ENCODE measurements around the gene DGCR6L.
"Not testable (repeated sequence)": the region's sequence is repeated elsewhere in the genome, so short reads cannot be mapped to it uniquely, and the experiment has no call there.

Gene DGCR6L

DNA sequence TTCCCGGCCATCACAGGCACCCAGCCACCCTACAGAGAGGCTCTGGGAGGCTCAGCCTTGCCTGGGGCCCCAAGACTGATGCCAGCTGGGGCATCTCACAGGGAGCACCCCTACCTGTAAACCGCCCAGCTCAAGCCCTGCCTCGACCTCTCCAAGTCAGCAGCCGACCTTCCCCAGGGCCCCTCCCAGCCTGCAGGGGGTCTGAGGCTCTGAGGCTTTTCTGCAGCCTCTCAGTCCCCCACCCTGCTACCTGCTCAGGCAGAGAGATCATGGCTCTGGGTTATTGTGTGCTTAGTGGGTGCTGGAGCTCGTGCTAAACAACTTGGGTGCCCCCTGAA is 28.6 kb downstream of the DGCR6L start:
- no peak for FAIRE-seq

DNA sequence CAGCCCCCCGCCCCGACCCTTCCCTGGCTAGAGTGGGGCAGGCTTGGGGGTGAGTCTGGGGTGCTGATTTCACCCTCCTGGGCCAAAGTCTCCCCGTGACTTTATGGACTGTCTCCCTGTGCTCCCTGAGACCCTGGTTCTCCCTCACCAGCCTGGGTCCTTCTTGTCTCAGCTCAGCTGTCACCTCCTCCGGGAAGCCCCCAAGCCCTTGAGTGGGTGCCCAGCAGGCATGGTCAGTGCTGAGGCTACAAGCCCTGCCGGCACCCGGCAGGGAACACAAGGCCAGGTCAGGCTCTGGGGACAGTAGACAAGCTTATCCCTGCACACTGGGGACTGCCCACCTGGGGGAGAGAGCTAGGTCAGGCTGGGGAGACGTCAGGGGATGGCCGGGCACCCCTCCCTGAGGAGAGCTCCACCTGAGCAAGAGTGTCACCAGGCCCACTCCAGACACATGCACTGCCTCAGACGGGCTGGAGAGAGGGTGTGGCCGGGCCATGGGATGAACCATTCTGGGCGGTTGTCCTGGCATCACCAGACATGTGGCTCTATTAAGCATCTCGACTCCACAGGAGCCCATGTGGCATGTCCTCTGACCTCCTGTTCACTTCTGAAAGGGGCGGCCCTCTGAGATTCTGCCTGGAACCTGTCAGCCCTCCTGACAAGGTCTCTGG is 29.1 kb downstream of the DGCR6L start:
- FAIRE-seq = no peak

DNA sequence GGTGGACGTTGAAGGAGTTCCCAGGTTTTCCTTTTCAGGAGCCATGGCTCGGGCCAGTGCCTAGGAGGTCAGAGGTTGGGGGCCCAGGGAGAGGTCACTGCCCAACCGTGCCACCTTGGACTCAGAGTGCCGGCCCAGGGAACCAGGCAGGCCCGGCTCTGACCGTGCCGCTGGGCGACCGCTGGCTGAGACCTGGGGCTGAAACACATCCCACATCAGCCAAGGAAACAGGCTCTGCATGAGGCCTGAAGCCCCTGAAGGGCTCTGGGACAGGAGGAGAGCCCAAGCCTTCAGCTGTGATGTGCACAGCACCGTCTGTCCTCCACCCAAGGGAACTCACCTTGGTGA is 29.8 kb downstream of the DGCR6L start:
- no peak for FAIRE-seq

DNA sequence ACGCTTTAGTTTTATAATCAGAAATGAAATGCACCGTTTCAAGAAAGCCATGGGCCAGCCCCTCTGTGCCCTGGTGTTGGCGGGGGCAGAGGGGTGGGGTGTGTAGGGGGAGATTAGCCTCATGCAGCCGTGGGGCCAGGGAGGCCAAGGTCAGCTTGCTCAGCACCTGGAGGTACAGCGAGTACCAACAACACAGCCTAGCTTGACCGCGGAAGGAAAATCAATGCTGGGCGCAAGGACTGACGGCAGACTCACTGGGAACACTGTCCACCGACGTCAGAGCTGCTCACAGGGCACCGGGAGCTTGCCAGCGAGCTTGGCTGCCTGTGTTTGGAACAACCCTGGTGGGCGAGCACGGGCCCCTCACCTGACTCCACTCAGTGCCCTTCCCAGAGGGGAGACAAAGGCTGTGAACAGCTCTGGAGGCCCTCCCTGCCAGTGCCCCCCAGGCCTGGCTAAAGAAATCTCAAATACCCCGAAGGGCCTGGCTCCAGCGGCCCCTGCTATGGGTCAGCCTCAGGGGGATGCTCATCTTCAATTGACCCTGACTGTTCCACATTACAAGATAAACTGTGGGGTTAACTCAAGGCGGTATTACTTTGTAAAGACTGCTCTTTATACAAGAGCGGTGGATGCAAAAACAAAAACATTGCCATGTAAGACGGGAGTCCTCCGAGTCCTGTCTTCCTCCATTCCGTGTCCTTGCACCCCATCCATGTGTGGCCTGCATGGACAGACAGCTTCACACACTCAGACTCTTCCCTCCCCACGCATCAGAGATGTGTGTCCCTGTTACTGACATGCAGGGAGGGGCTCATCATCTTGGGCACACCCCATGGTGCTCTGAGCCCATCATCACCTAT is 30.4 kb downstream of the DGCR6L start:
- FAIRE-seq = not testable (repeated sequence)

DNA sequence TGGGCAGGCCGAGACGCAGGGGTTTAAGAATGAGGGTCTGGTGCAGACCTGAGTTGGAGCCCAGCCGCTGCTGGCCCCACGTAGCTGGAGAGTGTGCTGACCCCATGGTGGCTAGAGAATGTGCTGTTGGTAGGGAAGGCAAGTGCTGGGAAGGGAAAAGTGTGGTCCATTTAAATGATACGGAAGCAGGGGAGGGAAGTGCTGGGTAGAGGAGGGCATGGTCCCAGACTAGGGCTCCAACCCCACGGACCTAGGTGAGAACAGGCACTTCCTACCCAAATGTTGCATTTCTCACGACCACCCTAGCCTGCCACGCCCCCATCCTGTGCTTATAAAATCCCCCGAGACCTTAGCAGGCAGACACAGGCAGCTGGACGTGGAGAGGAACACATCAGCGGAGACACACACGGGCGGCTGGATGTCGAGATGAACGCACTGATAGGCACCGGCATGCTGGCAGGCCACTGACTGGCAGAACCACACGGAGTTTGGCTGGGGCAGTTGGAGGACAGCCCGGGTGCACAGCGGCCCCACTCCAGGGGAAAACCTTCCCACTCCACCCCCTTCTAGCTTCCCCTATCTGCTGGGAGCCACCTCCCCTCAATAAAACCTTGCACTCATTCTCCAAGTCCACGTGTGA is 33.0 kb downstream of the DGCR6L start:
- not testable (repeated sequence) for FAIRE-seq

DNA sequence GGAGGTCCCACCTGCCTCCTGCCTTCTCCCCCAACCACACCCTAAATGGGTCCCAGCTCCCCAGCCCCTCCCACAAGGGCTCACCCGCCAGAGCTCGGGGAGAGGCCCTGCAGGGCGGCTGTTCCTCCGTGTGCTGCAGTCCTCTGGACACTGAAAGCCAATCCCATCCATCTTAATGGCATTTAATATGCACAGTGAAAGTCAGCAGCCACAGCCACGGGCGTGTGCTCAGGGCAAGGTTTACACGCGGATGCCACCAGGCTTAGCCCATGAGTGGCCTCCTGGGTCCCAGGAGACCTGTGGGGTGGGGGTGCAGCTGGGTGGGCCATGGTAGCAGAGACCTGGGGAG is 33.6 kb downstream of the DGCR6L start:
- FAIRE-seq = not testable (repeated sequence)

DNA sequence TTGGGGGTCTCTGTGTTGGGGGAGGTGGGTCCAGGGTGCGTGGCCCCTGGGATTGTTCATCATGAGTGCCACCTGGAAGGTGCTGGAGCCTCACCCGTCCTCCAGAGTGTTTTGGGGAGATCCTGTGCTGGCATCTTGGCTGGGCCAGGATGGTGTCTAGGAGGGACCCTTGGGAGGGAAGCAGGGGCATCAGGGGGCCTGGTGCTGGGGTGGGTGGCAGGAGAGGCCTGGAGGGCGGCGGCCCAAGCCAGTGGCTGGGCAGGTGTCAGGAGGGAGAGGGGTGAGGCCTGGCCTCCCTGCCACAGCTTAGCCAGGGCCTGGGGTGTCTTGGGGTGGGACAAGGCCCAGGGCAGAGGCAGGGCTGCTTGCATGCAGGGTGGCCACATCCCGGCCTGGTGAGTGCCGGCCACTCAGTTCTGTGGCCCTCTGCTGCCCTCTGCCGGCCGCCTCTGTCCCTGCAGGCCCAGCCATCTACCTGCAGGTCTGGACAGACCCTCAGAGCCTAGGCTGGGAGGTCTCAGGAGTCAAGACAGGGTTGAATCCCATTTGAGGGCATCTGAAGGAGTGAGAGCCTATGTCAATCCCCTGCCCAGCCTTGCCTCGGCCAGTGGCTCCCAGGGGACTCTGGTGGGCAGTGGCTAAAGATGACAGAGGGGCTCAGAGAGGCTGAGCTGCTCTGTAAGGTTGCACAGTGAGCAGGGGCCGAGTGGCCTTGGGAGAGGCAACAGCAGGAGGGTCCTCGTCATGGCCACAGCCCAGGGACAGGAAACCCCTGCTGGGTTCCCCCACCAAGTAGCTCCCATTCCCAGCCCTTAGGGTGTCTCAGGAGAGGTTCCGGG is 34.2 kb downstream of the DGCR6L start:
- FAIRE-seq = not testable (repeated sequence)

DNA sequence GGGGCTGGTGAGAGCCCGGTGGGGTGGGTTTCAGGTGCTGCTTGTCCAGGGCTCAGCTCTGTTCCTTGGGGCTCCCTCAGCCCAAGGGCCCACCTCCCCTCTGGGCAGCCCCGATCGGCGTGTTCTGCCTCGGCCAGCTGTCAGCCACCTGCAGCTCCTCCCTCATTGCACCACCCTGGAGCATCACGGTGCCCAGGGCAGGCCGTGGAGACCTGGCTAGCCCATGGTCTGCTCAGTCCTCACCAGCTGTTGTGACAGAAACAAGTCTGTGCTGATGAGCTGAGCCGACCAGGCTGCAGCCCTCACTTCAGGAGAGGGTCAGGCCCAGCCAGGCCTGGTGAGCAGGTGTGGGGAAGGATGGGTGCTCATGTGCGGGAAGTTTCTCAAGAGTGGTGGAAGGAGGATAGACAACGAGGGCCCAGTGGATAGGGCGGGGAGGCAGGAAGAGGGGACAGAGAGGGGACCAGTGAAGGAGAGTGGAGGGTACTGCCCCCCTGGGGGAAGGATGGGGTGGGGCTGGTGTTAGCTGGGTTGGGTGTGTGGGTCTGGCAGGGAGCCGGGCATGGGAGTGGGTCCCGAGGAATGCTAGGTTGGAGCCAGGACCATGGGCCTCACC is 35.3 kb downstream of the DGCR6L start:
- no peak for FAIRE-seq

DNA sequence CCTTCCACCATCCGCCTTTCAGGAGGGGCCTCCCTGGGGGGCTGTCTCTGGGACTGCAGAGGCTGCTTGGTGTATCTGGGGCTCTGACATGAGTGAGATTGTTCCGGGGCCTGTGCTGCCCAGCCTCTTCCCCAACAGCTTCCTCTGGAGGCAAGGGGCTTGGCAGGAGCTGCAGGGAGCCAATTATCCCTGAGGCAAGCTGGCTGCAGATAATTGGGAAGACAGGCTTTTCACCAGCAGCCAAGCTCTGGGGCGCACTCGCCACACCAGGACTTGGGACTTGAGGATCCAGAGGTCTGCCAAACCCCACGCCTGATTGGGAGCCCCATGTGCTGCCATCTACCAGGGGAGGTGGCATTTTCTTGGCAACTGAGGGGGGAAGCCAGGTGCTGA is 36.2 kb downstream of the DGCR6L start:
- FAIRE-seq = no peak

DNA sequence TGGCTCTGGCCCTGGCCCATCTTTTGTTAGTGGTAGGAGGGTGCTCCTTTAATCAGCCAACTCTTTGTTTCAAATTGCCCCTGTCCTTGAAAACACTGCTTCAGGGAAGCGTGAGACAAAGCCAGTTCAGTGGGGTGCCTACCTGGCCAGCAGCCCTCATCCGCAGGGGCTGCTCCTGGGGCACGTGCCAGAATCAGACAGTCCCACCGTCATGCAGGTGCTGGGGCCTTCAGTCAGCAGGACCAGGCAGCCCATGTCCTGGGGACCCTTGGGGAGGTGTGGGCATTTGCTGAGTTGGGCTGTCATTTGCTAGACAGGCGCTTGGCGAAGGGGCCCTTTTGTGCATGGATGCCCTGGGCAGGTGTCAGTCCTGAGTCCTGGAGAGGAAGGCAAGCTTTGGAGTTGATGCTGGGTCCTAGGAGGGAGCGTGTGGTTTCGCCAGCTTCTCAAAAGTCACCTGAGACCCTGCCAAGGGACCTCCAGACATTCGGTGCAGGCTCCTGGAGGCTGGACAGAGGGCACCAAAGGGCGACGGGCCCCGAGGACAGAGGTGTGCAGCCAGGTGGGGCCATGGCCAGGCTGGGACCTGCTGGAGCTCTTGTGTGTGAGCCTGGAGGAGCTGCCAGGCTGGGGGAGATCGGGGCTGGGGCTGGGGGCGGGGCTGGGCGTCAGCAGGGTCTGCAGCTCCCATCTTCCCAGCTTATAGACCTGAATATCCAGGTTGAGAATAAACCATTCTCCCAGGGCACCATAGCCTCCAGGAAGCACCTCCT is 36.8 kb downstream of the DGCR6L start:
- FAIRE-seq = no peak

DNA sequence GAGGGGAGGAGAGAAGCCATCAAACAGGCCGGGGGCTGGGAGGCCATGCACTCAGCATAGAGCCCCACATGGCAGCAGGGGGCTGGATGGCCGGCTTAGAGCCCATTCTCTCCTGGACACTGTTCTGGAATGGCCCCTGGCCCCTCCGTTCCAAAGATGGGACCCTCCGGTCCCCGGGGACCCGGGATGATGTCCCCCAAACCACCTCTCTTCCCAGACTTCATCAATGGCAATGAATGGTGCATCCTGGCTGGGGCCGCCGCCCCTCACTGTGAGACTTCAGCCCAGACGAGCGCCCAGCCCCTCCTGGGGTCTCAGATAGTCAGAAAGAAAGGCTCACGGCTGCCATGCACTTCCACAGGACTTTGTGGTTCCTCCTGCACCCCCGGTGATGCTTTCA is 38.0 kb downstream of the DGCR6L start:
- FAIRE-seq = no peak

DNA sequence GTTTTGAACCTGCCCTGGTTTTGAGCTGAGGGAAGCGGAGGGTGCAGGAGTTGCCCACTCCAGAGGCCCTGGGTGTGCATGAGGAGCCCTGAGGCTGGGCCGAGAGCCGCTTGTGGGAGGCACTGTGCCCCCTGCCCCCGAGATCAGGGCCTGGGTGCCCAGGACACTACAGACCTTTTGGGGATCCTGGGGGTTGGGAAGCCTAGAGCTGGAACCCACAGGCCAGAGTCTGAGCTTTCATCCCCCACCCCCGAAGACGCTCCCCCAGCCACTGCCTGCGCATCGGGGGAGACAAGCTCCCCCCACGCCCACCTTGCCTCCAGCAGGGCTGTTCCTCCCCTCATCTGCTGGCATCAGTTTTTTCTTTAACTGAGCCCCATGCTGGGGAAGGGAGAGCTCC is 38.4 kb downstream of the DGCR6L start:
- FAIRE-seq = not testable (repeated sequence)

DNA sequence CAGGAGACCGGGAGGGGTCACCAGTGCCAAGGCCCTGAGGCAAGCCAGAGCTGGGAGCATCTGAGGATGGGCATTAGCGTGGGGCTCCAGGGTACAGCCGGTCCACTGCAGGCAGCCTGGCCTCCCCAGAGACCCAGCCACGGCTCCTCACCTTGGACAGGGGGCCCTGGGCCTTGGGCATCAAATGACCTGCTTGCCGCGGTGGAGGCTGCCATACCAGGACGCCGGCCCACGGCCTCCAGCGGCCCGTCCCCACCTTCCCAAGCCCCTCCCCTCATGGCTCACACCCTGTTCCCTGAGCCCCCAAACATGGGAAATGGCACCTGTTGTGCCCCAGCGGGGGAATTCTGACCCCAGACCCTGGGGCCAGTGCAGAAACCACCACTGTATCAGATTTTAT is 39.0 kb downstream of the DGCR6L start:
- no peak for FAIRE-seq

DNA sequence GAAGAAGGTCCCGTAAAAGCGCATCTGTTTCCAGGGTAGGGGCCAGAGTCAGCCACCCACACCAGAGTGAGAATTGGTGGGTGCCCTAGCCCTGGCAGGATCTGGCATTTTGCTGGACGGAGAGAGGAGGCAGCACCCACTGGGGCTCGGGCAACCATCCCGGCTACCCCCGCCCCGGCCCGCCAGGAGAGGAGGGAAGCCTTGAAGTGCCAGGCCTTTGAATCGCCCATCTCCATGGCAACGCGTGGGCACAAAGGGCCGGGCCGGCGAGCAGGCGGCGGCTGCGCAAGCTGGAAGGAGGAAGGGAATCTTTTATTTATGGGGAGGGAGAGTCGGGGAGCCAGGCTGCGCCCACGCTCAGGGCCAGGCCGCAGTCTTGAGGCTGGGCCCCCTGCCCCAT is 39.7 kb downstream of the DGCR6L start:
- FAIRE-seq = not testable (repeated sequence)

DNA sequence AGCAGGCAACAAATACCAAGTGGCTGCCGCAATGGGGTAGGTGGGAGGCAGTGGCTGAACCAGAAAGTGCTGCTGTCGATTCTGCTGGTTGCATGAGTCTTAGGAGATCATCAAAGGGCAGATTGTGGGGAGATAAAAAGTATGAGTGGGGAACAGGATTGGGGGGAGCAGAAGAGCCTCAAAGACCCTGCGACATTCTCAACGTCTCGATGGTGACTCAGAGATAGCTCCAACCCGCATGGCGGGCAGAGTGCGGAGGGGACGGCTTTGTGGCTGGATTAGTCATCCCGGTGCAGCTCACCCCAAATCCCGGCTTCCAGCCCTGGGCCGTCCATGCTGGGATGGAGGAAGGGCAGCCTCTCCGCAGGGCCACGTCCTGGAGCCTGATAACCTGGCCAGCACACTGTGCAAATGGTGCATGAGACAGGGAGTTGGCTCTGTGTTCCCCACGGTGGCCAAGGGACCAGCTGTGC is 40.2 kb downstream of the DGCR6L start:
- no peak for FAIRE-seq

DNA sequence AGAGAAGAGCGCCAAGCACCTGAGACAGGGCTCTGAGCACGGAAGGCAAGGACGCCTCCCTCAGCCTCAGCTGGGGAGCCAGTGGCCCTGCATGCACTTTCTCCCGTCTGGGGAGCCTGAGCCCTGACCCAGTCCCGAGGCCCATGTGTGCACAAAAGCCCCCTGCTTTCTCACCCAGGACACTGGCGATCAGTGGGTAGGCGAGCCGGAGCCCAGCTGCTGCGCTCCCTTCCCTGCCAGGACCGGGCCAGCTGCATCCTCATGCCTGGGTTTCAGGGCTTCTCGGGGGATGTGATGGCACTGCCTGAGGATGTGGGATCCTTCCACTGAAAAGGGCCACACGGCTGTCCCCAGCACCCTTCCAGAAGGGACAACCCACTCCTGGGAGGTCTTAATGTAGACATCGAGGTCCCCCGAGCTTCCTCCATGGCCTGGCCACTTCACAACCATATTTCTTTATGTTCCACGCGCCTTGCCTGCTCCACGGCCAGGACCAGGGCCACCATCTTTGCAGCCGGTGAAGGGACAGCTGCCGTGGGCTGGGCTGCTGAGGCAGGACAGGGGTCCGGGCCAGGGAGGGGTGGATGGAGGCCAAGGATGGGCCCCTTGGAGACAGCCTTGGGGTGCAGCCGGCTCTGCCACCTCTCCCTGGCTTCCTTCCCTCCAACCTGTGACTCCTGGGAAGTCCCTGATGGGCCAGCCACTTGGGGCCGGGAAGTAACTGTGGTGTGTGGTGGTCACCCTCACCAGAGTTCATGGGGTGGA is 41.0 kb downstream of the DGCR6L start:
- not testable (repeated sequence) for FAIRE-seq

DNA sequence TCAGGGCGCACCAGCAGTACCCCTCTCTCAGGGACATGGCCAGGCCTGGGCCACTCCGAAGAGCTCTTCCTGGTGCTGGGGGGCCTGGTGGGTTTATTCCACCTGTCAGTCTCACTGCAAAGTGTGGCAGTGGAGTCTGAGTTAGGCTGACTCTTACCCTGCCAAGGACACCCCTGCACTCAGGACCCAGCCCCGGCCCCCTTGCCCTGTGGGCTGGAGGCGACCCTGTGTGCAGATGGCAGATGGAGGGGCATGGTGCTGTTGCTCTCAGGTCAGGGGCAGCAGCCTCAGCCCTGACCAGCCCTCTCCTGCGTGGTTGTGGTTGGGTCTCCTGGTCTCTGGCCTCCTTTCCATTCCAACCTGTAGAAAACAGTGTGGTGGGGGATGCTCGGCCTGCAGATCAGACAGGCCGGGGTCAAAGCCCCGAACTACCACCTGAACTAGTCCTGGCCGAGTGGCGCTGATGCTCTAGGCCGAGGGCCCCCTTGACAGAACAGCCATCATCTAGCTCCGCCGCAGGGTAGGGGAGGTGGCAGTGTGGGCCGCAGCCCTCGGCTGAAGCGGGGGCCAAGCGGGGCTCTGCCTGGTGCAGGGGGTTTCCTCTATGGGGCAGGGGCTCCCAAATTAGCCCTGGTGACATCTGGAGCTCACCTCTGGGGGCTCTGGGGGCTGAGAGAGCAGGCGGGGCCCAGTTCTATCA is 41.8 kb downstream of the DGCR6L start:
- FAIRE-seq = not testable (repeated sequence)

DNA sequence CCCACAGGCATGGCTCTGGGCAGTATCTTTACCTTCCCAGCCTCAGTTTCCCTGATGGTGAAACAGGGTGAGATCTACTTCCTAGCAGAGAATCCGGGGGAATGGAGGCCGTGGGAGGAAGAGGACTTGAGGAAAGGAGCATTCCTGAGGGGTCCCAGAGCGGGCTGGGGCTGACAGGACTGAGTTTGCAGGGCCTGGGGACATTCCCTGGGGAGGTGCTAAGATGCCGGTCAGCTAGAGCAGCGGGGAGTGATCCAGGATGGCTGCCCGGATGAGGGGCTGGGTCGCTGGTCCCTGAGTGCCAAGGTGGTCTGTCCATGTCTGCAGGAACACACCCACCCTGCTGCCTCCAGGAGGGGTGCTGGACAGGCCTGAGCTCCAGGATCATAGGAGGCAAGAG is 43.4 kb downstream of the DGCR6L start:
- FAIRE-seq = no peak

DNA sequence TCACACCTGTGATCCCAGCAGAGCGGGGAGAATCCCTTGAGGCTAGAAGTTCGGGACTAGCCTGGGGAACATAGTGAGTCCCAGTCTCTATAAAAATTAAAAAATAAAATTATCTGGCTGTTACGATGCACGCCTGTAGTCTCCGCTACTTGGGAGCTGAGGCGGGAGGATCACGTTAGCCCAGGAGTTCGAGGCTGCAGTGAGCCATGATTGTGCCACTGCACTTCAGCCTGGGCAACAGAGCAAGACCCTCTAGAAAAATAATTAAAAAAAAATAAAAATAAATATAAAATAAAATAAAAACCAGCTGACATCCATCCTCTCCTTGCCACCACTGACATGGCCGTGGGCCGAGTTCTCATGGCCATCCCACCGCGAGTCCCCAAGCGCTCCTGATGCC is 44.0 kb downstream of the DGCR6L start:
- no peak for FAIRE-seq

DNA sequence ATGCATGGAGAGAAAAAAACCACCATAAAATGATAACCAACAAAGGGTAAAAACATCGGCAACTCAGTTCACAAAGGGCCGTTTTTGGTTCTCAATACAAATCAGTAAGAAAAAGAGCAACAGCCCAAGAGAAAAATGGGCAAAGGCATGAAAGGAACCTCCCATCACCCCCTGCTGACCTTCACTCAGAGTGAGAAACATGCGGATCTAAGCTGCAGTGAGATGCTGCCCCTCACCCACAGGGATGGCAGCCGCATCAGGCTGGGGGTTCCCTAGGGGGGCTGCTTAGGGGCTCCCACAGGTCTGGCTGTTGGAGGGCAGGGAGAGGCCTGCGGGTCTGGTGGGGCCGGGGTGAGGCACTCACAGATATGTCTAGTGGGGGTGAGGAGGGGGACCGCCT is 44.5 kb downstream of the DGCR6L start:
- not testable (repeated sequence) for FAIRE-seq

All from A204.1 (cell line).